SH-SY5Y (cell line): ENCODE measurements around the gene PTPRD.

Experiments used
- GATA2 ChIP-seq: IDR thresholded peaks from 2 replicates; pipeline ENCODE4 v1.6.1; 2011; ENCODE audit warnings: mild to moderate bottlenecking, low read depth, low read length
- GATA3 ChIP-seq: IDR thresholded peaks from 2 replicates; pipeline ENCODE4 v1.6.1; 2011; ENCODE audit warnings: low read depth, mild to moderate bottlenecking, low read length, moderate library complexity

DNA sequence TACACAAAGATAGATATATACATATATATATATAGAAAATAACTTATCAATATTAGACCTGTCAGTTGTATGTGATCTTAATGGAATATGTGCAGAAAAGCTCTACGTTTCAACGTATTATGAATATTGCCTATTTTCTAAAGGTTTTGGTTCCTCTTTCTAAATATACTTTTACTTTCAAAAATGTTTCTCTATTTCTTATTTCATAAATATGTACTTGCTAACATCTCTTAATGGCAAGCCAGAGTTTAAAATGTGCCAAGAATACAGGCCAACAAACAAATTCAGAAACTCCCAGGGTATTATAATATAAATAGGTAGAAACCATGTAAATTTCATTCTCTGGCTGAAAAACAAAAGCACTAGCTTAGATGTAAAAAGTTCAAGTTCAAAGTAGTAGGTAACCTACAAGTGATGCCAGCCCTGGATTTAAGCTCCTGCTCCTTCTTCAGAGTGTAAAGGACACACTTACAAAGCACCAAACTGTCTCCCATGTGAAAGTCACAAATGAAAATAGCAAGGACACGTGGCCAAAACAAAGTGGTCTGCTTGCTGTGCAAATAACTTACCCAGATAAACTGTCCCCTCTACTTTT is 2128.1 kb downstream of the PTPRD start:
- TF ChIP-seq GATA2 (no peak), GATA3 (no peak)
